Fibroblast of the aortic adventitia (primary cell): ENCODE measurements around the gene TOGARAM2. TPM values are rescaled to one million over a fixed set of nuclear protein-coding genes. Genes with fewer than 3 reads are reported as not detected.

Experiments used
- DNase-seq: peaks from one replicate; pipeline ENCODE4 v3.0.0-alpha.2; 2010; ENCODE audit warnings: low read depth
- H3K4me3 ChIP-seq: 2 replicates; pipeline ENCODE4 v1.5.1; 2011; ENCODE audit warnings: low read depth, mild to moderate bottlenecking, control low read depth, low read length, moderate library complexity
- CTCF ChIP-seq: IDR thresholded peaks from 2 replicates; pipeline ENCODE4 v1.5.1; 2011; ENCODE audit warnings: mild to moderate bottlenecking, low read length, control low read depth, inconsistent platforms; ENCODE audit not compliant: insufficient read depth
- total RNA-seq: library from RNA; depleted of rRNA; stranded (reverse); fragments of >200 nt; gene quantifications from 2 replicates; pipeline ENCODE4 v1.2.3, GENCODE V29; 2012; ENCODE audit warnings: low replicate concordance

The TOGARAM2 gene
- total RNA-seq, 1 donor: under 0.01 TPM

GRCh38 chr2:28980368-28981015, 606 bp upstream of the TOGARAM2 start:
- no peak for TF ChIP-seq CTCF
- H3K4me3 ChIP-seq: no peak overlapping the region
- no peak for DNase-seq

- TF ChIP-seq CTCF: no peak
- no peak for DNase-seq
- no peak overlapping the region for H3K4me3 ChIP-seq
Measured at GRCh38 chr2:28981620-28982376, 700 bp downstream of the TOGARAM2 start.

- no peak for DNase-seq
Measured at GRCh38 chr2:28982381-28982950, 1.4 kb downstream of the TOGARAM2 start.

GRCh38 chr2:28986429-28986828, 5.3 kb downstream of the TOGARAM2 start:
- no peak for TF ChIP-seq CTCF
- no peak overlapping the region for H3K4me3 ChIP-seq
- DNase-seq: no peak

More at GRCh38 chr2:28982381-28982950, 1.4 kb downstream of the TOGARAM2 start:
- no peak for TF ChIP-seq CTCF
- no peak overlapping the region for H3K4me3 ChIP-seq

GRCh38 chr2:28989973-28990372, 8.9 kb downstream of the TOGARAM2 start:
- no peak for TF ChIP-seq CTCF
- H3K4me3 ChIP-seq: no peak overlapping the region
- DNase-seq: no peak

- H3K4me3 ChIP-seq: no peak overlapping the region
- no peak for TF ChIP-seq CTCF
- no peak for DNase-seq
Measured at GRCh38 chr2:28990445-28990844, 9.3 kb downstream of the TOGARAM2 start.
